Measurements from ENCODE around the gene TAS2R60. TPM values are rescaled to one million over a fixed set of nuclear protein-coding genes. Genes with fewer than 3 reads are reported as not detected.

TAS2R60 gene
- total and polyA plus RNA-seq, 9 of the 15 experiments (the other 6 are each of a cell fraction or from before 2014, with no cell fraction given), result 0.08 TPM; not detected in 8

GRCh38 chr7:143394777-143395176, 48.5 kb upstream of the TAS2R60 start:
- WGBS (ENCODE audit: insufficient coverage, low coverage, missing lambda C conversion rate), result 22% methylated on average over 6 of the region's 6 CpGs
- POLR2A ChIA-PET, result interaction anchor here (4.3 to 9.7 kb wide), 2 partner anchors 10 to 11 kb away, joined by 46 to 131 read pairs; partner anchors contain the start of gene EPHA1
- TF ChIP-seq NFYB (IDR thresholded peaks at IDR 0.05; ENCODE audit: extremely low read depth, insufficient read length) (no peak), FUS (optimal IDR thresholded peaks at IDR 0.05; ENCODE audit: low read depth, low read length) (no peak), MTA2 (IDR thresholded peaks at IDR 0.05; ENCODE audit: low read depth) (no peak), CBFA2T3 (IDR thresholded peaks at IDR 0.05) (no peak), NUFIP1 (IDR thresholded peaks at IDR 0.05; ENCODE audit: partially characterized antibody) (no peak), E4F1 (CRISPR knock-in tag; IDR thresholded peaks at IDR 0.05; ENCODE audit: borderline replicate concordance) (no peak), C11orf30 (IDR thresholded peaks at IDR 0.05; ENCODE audit: low read depth) (no peak), RBBP5 (IDR thresholded peaks at IDR 0.05; ENCODE audit: borderline replicate concordance, insufficient read depth, low read length, poor library complexity, severe bottlenecking) (no peak)
- TF ChIP-seq, protein P1, sequence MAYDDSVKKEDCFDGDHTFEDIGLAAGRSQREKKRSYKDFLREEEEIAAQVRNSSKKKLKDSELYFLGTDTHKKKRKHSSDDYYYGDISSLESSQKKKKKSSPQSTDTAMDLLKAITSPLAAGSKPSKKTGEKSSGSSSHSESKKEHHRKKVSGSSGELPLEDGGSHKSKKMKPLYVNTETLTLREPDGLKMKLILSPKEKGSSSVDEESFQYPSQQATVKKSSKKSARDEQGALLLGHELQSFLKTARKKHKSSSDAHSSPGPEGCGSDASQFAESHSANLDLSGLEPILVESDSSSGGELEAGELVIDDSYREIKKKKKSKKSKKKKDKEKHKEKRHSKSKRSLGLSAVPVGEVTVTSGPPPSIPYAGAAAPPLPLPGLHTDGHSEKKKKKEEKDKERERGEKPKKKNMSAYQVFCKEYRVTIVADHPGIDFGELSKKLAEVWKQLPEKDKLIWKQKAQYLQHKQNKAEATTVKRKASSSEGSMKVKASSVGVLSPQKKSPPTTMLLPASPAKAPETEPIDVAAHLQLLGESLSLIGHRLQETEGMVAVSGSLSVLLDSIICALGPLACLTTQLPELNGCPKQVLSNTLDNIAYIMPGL (CRISPR knock-in tag; IDR thresholded peaks at IDR 0.05), result no peak
- TF ChIP-seq, protein P2, sequence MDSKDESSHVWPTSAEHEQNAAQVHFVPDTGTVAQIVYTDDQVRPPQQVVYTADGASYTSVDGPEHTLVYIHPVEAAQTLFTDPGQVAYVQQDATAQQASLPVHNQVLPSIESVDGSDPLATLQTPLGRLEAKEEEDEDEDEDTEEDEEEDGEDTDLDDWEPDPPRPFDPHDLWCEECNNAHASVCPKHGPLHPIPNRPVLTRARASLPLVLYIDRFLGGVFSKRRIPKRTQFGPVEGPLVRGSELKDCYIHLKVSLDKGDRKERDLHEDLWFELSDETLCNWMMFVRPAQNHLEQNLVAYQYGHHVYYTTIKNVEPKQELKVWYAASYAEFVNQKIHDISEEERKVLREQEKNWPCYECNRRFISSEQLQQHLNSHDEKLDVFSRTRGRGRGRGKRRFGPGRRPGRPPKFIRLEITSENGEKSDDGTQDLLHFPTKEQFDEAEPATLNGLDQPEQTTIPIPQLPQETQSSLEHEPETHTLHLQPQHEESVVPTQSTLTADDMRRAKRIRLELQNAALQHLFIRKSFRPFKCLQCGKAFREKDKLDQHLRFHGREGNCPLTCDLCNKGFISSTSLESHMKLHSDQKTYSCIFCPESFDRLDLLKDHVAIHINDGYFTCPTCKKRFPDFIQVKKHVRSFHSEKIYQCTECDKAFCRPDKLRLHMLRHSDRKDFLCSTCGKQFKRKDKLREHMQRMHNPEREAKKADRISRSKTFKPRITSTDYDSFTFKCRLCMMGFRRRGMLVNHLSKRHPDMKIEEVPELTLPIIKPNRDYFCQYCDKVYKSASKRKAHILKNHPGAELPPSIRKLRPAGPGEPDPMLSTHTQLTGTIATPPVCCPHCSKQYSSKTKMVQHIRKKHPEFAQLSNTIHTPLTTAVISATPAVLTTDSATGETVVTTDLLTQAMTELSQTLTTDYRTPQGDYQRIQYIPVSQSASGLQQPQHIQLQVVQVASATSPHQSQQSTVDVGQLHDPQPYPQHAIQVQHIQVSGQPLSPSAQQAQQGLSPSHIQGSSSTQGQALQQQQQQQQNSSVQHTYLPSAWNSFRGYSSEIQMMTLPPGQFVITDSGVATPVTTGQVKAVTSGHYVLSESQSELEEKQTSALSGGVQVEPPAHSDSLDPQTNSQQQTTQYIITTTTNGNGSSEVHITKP (IDR thresholded peaks at IDR 0.05; ENCODE audit: partially characterized antibody), result no peak
- TF ChIP-seq, protein P3, sequence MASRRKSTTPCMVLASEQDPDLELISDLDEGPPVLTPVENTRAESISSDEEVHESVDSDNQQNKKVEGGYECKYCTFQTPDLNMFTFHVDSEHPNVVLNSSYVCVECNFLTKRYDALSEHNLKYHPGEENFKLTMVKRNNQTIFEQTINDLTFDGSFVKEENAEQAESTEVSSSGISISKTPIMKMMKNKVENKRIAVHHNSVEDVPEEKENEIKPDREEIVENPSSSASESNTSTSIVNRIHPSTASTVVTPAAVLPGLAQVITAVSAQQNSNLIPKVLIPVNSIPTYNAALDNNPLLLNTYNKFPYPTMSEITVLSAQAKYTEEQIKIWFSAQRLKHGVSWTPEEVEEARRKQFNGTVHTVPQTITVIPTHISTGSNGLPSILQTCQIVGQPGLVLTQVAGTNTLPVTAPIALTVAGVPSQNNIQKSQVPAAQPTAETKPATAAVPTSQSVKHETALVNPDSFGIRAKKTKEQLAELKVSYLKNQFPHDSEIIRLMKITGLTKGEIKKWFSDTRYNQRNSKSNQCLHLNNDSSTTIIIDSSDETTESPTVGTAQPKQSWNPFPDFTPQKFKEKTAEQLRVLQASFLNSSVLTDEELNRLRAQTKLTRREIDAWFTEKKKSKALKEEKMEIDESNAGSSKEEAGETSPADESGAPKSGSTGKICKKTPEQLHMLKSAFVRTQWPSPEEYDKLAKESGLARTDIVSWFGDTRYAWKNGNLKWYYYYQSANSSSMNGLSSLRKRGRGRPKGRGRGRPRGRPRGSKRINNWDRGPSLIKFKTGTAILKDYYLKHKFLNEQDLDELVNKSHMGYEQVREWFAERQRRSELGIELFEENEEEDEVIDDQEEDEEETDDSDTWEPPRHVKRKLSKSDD (conservative IDR thresholded peaks at IDR 0.05; ENCODE audit: low read length), result no peak

More at GRCh38 chr7:143394777-143395176, 48.5 kb upstream of the TAS2R60 start:
- Histone ChIP-seq H4K20me1 (replicated peaks; ENCODE audit: control insufficient read depth, insufficient read depth, low read length) (peaks cover 25% of the 10 kb centered on the region), H3K9me3 (replicated peaks; ENCODE audit: control insufficient read depth, insufficient read depth, low read depth, low read length) (no peaks in the 10 kb centered on the region), H3K4me1 (replicated peaks in 1 of 2; ENCODE audit: control insufficient read depth in 2 of 2, insufficient read depth in 2 of 2, low read length in 2 of 2) (peaks cover 0 to 19% of the 10 kb centered on the region in 2 experiments; a peak in 2 of 5 replicates), H3K9me1 (ENCODE audit: control insufficient read depth, insufficient read depth, low read length) (peaks cover 3% of the 10 kb centered on the region), H3K4me3 (no peak overlapping the region), H2AFZ (ENCODE audit: low read depth, low read length) (no peak overlapping the region), H3K27me3 (ENCODE audit: control insufficient read depth in 2 of 2, insufficient read depth in 2 of 2, low read length in 2 of 2) (peaks cover 32 to 65% of the 10 kb centered on the region in 2 experiments; a peak in 4 of 5 replicates), H3K4me2 (ENCODE audit: insufficient read depth, low read length) (no peak overlapping the region), H3K9ac (ENCODE audit: insufficient read depth in 1 of 2, low read depth in 2 of 2, low read length in 2 of 2) (no peak overlapping the region), H3K36me3 (ENCODE audit: control insufficient read depth, insufficient read depth, low read length) (peaks cover 20% of the 10 kb centered on the region; the same call in 1 of the 3 replicates), H3K79me2 (ENCODE audit: control insufficient read depth, insufficient read depth, low read length) (no peaks in the 10 kb centered on the region), H3K27ac (ENCODE audit: extremely low read depth, low read depth, low read length) (no peak overlapping the region)
- no peak for ATAC-seq
- no peak for FAIRE-seq
- BruUV-seq (replicated peaks), result no TSS peak
- in situ Hi-C loops (cut with MboI) (no loop called here), intact Hi-C loops (cut with micrococcal nuclease) (no loop called here)
- CTCF ChIA-PET (ENCODE audit: low intra/inter-chr PET ratio), result interaction anchor here (1.4 kb wide), 1 partner anchor 342 kb away, joined by 4 read pairs; no protein-coding TSS in a partner anchor
- no peak for DNase-seq (ENCODE audit: extremely low read depth in 1 of 4, low spot score in 3 of 4)
